Stimulated activated CD4-positive, alpha-beta T cell treated with anti-CD3 and anti-CD28 coated beads, Interleukin-2, amount 100 ng/mL, for 48 hours (primary cell): ENCODE results near the gene RFXANK.
"Not testable (repeated sequence)": the region's sequence is repeated elsewhere in the genome, so short reads cannot be mapped to it uniquely, and the experiment has no call there.

ENCODE experiments used
- DNase-seq, 2 donors: peaks; one replicate each; pipeline ENCODE4 v3.0.0-alpha.2; 2020

The RFXANK gene

GRCh38 chr19:19207637-19208572, 15.8 kb downstream of the RFXANK start:
- DNase-seq, result no peak

- no peak for DNase-seq
These were observed 17.3 kb downstream of the RFXANK start for GRCh38 chr19:19209372-19209771.

- DNase-seq, result no peak
These were observed 19.7 kb downstream of the RFXANK start, which contains the start of gene NCAN for GRCh38 chr19:19211499-19212420. Gene NCAN (plus strand): TSS chr19:19211958. CDS start chr19:19216954, 4,996 bp downstream.

GRCh38 chr19:19212916-19213315, 20.9 kb downstream of the RFXANK start:
- DNase-seq, result no peak

- DNase-seq, result no peak
These were observed 21.5 kb downstream of the RFXANK start for GRCh38 chr19:19213426-19214158.

GRCh38 chr19:19214159-19214490, 22.1 kb downstream of the RFXANK start:
- no peak for DNase-seq

GRCh38 chr19:19214892-19215291, 22.8 kb downstream of the RFXANK start:
- DNase-seq, result peak; percentile 23 to 27

- DNase-seq, result no peak
These were observed 23.7 kb downstream of the RFXANK start for GRCh38 chr19:19215792-19216191.

- no peak for DNase-seq
These were observed 25.0 kb downstream of the RFXANK start for GRCh38 chr19:19217099-19217498.

- DNase-seq, result no peak
These were observed 26.9 kb downstream of the RFXANK start for GRCh38 chr19:19218911-19219310.

GRCh38 chr19:19221000-19221399, 28.9 kb downstream of the RFXANK start:
- DNase-seq, result not testable (repeated sequence)

- no peak for DNase-seq
These were observed 31.0 kb downstream of the RFXANK start for GRCh38 chr19:19223060-19223459.

- no peak for DNase-seq
These were observed 31.6 kb downstream of the RFXANK start for GRCh38 chr19:19223636-19224035.

GRCh38 chr19:19224150-19224851, 32.2 kb downstream of the RFXANK start:
- no peak for DNase-seq

GRCh38 chr19:19224852-19225494, 32.9 kb downstream of the RFXANK start:
- peak; percentile 64 to 70 for DNase-seq

- DNase-seq, result no peak
These were observed 34.1 kb downstream of the RFXANK start for GRCh38 chr19:19226204-19226603.

GRCh38 chr19:19226663-19227062, 34.6 kb downstream of the RFXANK start:
- DNase-seq, result no peak

GRCh38 chr19:19227217-19227616, 35.2 kb downstream of the RFXANK start:
- DNase-seq, result no peak

GRCh38 chr19:19229701-19230100, 37.6 kb downstream of the RFXANK start:
- no peak for DNase-seq

GRCh38 chr19:19230999-19231398, 38.9 kb downstream of the RFXANK start:
- no peak for DNase-seq

GRCh38 chr19:19232261-19232721, 40.2 kb downstream of the RFXANK start:
- DNase-seq, result no peak
